HG03159 (cell line): Measurements from ENCODE around the gene ARHGAP5.
A peak's percentile ranks its signal among the peaks of the same experiment; 100 is the strongest.
"Not testable (repeated sequence)": the region's sequence is repeated elsewhere in the genome, so short reads cannot be mapped to it uniquely, and the experiment has no call there.

ENCODE experiments used
- ATAC-seq: cut with Tn5 transposase; IDR thresholded peaks from one replicate; pipeline ENCODE4 v1.9.1; 2021; ENCODE audit warnings: mild to moderate bottlenecking, moderate library complexity; ENCODE audit not compliant: unreplicated experiment

Gene ARHGAP5

DNA sequence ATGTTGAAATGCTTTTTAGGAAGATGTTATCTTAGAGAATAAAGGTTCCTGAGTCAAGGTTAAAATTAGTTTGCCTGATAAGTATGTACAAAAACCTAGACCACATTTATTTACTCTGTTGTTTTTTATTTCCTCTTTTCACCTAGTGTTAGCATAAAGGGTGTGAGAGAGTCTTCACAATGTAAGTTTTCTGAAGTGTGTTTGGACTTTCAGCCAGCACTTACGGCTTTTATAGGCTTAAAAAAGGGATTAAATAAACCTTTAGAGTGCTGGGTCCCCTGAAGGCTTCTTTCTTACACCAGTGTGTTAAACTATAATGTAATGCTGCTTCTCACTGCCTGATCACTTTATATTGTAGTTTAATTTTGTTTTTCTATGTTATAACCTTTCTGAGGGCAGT is 27.2 kb downstream of the ARHGAP5 start:
- ATAC-seq = no peak

DNA sequence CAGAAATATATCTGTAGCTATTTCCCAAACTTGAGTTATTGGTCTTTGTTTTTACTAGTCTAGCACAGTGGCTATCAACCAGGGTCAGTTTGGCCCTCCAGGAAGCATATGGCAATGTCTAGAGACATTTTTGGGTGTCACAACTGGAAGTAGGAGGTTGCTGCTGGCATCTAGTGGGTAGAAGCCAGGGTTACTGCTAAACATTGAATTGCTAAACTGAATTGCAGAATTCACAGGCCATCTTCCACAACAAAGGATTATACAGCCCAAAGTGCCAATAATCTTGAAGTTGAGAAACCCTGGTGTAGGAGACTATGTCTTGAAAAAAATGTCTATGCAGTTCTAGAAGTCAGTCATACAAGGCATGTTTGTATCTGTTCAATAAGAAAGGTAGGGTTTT is 27.7 kb downstream of the ARHGAP5 start:
- no peak for ATAC-seq

DNA sequence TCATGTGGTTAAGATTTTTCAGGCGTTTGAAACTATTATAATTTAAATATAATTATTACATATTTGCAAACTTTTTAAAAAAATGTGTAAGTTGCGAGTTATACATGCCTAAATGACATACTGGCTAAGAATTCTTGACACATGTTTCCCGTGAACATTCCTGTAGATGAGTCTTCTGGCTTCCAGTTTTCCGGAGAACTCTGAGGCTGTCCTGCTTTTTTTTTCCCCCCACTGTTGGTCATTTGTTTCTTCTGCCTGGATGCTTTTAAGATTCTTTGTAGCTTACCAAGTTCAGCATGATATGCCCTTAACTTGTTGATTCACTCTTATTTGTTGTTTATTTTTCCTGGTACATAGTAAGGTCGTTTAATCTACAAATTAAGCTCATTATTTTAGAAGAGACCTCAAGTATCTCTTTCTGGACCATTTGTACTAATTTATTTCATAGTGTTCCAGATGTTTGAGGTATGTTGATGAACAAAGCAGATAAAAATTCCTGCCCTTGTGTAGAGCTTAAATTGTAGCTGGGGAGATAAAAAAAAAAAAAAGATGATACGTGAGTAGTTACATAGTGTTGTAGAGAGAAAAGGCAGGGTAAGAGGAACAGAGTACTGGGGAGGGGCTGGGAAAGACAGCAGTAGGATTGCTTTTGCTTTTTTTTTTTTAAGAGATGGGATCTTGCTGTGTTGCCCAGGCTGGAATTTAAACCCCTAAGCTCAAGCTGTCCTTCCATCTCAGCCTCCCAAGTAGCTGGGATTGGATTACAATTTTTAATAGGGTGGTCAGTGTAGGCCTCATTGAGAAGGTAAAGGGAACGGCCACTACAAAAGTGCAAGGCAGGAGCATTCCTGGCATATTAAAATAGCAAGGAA is 32.8 kb downstream of the ARHGAP5 start:
- ATAC-seq = no peak

DNA sequence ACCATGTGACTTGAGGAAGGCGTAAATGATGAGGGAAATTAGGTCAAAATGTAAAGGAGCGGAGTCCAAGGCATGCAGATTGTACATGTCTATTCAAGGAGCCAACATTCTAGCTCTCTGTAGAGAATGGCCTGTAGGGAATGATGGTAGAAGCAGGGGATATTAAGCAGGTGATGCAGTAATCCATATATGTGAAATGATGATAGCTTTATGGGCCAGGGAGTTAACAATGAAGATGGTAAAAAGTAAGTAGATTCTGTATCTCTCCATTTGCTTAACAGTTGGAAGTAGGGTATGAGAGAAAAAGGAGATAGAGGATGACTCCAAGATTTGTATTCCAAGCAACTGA is 33.4 kb downstream of the ARHGAP5 start:
- no peak for ATAC-seq

DNA sequence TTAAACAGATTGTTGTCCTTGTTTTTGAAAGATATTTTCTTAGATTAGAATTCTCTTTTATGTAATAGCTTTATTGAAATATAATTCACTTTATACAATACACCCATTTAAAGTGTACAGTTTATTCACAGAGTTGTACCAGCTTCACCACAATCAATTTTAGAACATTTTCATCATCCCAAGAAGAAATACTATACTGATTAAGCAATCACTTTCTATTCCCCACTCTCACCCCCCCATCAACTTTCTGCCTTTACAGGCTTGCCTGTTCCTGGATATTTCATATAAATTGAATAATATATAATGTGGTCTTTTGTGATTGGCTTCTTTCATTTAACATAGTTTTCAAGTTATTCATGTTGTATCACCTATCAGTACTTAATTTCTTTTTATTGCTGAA is 44.4 kb downstream of the ARHGAP5 start:
- no peak for ATAC-seq

DNA sequence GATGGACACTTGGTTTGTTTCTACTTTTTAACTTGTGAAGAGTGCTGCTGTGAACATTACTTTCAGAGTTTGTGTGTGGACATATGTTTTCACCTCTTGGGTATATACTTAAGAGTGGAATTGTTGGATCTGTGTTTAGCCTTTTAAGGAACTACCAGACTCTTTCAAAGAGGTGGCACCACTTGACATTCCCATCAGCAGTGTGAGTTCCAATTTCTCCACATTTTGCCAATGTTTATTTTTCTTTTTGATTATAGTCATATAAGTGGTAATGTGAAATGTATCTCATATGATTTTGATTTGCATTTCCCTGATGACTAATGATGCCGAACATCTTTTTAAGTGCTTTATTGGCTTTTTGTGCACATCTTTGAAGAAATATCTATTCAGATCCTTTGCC is 44.8 kb downstream of the ARHGAP5 start:
- no peak for ATAC-seq

DNA sequence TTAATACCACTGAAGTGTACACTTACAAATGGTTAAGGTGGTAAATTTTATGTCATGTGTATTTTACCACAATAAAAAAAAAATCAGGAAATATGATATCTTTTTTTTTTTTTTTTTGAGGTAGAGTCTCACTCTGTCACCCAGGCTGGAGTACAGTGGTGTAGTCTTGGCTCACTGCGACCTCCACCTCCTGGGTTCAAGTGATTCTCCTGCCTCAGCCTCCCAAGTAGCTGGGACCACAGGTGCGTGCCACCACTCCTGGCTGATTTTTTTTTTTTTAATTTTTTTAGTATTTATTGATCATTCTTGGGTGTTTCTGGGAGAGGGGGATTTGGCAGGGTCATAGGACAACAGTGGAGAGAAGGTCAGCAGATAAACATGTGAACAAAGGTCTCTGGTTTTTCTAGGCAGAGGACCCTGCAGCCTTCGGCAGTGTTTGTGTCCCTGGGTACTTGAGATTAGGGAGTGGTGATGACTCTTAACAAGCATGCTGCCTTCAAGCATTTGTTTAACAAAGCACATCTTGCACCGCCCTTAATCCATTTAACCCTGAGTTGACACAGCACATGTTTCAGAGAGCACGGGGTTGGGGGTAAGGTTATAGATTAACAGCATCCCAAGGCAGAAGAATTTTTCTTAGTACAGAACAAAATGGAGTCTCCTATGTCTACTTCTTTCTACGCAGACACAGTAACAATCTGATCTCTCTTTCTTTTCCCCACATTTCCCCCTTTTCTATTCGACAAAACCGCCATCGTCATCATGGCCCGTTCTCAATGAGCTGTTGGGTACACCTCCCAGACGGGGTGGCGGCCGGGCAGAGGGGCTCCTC is 50.0 kb downstream of the ARHGAP5 start:
- not testable (repeated sequence) for ATAC-seq

DNA sequence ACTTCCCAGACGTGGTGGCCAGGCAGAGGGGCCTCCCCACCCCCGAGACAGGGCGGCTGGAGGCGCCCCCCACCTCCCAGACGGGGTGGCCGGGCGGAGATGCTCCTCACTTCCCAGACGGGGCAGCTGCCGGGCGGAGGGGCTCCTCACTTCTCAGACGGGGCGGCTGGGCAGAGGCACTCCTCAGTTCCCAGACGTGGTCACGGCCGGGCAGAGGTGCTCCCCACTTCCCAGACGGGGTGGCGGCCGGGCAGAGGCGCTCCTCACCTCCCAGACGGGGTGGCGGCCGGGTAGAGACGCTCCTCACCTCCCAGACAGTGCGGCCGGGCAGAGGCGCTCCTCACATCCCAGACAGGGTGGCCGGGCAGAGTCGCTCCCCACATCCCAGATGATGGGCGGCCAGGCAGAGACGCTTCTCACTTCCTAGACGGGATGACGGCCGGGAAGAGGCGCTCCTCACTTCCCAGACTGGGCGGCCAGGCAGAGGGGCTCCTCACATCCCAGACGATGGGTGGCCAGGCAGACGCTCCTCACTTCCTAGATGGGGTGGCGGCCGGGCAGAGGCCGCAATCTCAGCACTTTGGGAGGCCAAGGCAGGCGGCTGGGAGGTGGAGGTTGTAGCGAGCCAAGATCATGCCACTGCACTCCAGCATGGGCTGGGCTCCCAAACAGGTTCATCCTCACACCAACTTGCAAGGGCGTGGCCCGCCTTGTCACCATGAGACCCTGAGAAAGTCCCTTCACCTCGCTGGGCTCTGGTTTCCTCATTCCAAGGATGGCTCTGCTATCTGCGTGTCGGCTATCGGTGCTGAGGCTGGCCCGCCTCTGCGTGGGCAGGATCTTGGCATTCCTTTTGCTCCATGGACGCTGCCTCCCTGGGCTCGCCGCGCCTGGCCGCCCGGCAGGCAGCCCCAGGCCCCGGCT is 50.9 kb downstream of the ARHGAP5 start:
- ATAC-seq = not testable (repeated sequence)

DNA sequence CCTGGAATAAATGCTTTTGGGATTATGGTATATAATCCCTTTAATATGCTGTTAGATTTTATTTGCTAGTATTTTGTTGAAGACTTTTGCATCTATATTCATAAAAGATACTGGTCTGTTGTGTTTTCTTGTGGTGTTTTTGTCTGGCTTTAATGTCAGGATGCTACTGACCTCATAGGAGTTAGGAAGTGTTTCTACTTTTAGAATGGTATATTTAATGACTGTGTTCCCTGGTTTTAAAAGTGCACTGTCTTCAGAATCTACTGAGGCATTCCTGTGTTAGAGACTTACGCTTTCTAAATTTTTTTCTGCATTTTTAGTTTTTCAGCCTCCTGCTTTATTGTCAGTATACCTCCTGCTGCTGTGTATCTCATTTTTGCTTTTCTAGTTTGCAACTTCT is 51.6 kb downstream of the ARHGAP5 start:
- ATAC-seq = no peak

DNA sequence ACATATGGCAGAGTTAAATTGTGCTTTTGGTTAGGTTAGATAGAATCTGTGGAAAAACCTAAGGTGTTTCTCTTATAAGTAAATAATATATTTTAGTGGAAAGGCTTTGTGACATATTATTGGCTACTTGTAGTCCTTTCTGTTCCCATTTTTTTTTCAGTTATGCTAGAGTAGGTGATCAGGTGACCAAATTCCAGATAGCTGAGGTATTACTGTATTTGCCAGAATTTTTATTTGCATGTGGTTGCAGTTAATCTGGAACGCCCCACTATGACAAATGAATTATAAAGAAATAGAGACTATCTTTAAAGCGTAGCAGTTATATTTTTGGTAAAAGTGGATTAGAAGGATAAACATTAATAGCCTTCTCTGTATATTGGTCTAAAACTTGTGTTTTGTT is 52.0 kb downstream of the ARHGAP5 start:
- no peak for ATAC-seq

DNA sequence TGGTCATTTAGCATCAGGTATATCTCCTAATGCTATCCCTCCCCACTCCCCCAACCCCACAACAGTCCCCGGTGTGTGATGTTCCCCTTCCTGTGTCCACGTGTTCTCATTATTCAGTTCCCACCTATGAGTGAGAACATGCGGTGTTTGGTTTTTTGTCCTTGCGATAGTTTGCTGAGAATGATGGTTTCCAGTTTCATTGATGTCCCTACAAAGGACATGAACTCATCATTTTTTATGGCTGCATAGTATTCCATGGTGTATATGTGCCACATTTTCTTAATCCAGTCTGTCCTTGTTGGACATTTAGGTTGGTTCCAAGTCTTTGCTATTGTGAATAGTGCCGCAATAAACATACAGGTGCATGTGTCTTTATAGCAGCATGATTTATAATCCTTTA is 54.6 kb downstream of the ARHGAP5 start:
- ATAC-seq = not testable (repeated sequence)

DNA sequence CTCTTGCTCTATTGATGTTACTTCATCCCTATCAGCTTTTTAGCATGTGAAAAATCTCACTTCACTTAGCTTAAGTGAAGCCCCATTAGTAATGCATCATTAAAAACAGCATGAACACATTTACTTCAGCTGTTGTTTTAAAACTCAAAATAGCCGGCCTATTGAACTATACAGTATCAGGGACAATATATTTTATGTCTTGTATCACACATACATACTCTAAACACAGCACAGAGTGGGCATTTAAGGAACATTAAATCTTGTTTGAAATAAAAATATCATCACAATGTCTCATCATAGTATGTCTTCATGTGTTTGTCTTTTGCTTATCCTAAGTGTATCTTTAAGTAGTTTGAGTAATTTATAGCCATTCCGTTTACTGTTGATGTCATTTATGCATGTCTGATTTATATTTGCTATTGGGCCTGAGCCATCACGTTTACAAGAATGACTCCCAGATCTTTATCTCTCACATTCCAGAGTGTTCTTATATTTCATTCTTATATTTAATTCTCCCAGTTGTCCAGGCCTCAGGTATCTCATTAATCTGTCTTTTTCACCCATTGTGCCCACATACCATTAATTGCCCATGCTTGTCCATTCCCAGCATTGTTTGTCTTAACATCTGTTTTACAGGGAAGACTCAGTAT is 57.5 kb downstream of the ARHGAP5 start:
- ATAC-seq = no peak

DNA sequence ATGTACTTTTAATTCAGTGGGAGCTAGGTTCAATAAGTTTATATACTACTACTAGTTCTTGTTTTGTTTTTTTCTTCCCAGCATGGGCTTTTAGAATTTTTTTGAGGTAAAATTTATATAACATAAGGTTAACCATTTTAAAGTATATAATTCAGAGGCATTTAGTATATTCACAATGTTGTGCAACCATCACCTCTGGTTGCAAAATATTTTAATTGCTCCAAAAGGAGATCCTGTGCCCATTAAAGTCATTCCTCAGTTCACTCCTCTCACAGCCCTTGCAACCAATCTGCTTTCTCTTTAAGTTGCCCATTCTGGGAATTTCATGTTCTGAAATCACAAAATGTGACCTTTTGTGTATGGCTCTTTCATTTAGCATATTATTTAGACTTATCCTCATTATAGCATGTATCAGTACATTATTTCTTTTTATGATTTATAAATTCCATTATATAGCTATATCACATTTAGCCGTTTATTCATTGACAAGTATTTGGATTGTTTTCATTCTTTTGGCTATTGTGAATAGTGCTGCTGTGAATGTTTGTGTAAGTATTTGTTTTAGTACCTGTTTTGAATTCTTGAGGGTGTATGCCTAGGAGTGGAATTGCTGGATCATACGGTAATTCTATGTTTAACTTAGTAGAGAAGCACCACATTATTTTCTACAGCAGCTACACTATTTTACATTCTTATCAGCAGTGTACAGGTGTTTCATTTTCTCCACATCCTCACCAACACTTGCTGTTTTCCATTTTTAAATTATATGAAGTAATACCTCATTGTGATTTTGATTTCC is 59.1 kb downstream of the ARHGAP5 start:
- no peak for ATAC-seq

DNA sequence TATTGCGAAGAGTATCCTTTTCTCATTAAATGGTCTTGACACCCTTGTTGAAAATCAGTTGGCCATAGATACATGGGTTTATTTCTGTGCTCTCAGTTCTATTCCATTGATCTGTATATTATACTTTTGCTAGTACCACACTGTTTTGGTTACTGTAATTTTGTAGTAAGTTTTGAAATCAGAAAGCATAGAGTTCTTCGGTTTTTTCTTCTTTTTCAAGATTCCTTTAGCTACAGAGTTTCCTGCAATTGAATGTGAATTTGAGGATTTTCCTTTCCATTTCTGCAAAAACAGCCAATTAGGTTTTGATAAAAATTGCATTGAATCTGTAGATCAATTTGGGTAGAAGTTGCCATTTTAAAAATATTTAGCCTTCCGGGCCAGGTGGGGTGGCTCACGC is 60.2 kb downstream of the ARHGAP5 start:
- no peak for ATAC-seq

DNA sequence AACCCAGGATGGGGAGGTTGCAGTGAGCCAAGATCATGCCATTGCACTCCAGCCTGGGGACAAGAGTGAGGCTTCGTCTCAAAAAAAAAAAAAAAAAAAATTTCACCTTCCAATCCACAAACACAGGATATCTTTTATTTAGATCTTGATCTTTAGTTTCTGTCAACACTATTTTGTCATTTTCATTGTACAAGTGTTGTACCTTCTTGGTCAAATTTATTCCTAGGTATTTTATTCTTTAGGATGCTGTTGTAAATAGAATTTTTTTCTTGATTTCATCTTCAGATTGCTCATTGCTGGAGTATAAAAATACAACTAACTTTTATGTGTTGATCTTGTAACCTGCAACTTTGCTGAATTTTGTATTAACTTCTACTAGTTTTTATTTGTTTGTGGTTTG is 60.8 kb downstream of the ARHGAP5 start:
- no peak for ATAC-seq

DNA sequence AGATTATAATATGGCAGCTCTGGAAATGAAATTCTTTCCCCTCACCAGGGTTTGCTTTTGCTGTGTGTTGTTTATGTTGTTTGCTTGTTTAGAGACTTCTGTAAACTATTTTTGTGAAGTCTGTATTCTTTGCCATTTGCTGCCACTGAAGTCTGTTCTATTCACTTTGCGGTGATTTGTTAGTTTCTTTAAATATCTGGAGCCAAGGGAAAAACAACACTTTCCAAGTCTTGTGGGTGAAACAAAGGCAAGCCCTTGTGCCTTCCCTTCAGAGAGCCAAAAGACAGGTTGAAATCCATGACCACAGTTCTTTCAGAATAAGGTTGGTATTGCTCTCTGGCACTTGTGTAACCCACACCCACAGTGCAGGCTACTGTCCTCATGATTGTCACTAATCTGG is 65.2 kb downstream of the ARHGAP5 start:
- ATAC-seq = no peak

DNA sequence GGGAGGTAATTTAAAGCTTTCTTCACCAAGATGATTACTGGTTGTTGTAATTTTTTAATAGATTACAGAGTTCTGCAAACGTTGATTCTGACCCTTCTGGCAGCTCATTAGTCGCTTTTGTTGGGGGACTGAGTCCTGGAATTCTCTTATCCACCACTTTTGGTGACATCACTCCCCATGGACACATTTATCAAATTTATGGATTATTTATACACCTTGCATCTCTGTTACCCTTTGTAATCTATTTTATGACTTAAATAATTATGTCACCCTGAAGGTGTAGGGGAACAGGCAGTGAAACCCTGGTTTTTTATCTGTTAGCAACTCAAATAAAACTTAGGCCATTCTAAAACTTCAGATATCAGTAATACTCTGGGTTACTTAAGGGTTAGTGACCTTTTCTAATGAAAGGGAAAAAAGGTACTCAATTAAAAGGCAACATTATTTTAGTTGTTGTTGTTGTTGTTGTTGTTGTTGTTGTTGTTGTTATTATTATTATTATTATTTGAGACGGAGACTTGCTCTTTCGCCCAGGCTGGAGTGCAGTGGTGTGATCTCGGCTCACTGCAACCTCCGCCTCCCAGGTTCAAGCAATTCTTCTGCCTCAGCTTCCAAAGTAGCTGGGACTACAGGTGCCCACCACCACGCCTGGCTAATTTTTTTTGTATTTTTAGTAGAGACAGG is 65.8 kb downstream of the ARHGAP5 start:
- ATAC-seq = no peak

DNA sequence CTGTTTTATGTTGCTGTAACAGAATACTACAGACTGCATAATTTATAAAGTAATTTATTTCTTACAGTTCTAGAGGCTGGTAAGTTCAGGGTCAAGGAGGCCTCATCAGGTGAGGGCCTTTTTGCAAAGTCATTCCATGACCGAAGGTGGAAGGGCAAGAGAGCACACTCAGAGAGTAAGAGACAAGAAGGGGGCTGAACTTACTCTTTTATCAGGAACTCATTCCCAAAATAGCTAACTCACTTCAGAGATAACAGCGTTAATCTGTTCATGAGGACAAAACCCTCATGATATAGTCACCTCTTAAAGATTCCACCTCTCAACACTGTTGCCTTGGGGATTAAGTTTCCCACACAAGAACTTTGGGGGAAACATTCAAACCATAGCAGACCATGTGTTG is 73.3 kb downstream of the ARHGAP5 start:
- ATAC-seq = no peak

DNA sequence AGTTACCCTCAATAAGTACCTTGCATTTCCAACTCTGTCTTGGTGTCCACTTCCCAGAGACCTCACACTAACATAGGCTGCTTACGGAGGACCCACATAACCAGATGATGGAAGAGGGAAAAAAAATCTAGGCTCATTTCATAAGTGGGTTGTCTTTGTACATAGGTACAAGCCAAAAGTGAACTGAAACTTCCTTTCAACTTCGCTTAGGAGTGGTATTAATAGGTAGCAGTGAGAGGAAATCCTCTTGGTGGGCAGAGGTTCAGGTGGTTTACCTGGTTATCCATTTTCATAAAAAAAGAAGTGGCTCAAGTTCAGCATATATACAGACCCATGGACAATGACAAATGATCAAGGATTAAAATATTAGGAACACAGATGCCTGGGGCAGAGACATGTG is 88.9 kb downstream of the ARHGAP5 start:
- ATAC-seq = peak; percentile 45
